ENCODE results near the gene BZW2. TPM values are rescaled to one million over a fixed set of nuclear protein-coding genes. Genes with fewer than 3 reads are reported as not detected.

The BZW2 gene
- total and polyA plus RNA-seq, 8 donors: 25.5 to 110 (median 67.3) TPM

GRCh38 chr7:16742547-16742946, 96.6 kb downstream of the BZW2 start:
- 68 to 100% (median 95%) methylated on average over 3 of the region's 3 CpGs for WGBS, 5 donors
- Histone ChIP-seq H3K36me3 (no peaks in the 10 kb centered on the region), H3K27me3 (no peaks in the 10 kb centered on the region), H3K9me3 (no peaks in the 10 kb centered on the region), H3K27ac (peak overlapping the region in 1 of 5 donors; percentile 33), H3K4me3 (no peak overlapping the region), H3K4me1 (peaks cover 0 to 26% (median 9%) of the 10 kb centered on the region in 4 donors)
- DNase-seq: no peak
- intact Hi-C loops (cut with DNase I; ENCODE audit: low total_unique reads): no loop called here
- TF ChIP-seq CTCF (IDR thresholded peaks at IDR 0.05) (no peak), EP300 (IDR thresholded peaks at IDR 0.05) (no peak)

- intact Hi-C loops (cut with DNase I; ENCODE audit: low total_unique reads): no loop called here
- Histone ChIP-seq H3K27ac (peak overlapping the region in 2 of 5 donors; percentile 10 to 33), H3K4me1 (peaks cover 0 to 26% (median 9%) of the 10 kb centered on the region in 4 donors), H3K9me3 (no peaks in the 10 kb centered on the region), H3K36me3 (no peaks in the 10 kb centered on the region), H3K4me3 (no peak overlapping the region), H3K27me3 (no peaks in the 10 kb centered on the region)
- TF ChIP-seq CTCF (IDR thresholded peaks at IDR 0.05): no peak
- TF ChIP-seq POLR2AphosphoS5 (IDR thresholded peaks at IDR 0.05): no peak
- no peak for TF ChIP-seq EP300 (IDR thresholded peaks at IDR 0.05)
- TF ChIP-seq POLR2A (IDR thresholded peaks at IDR 0.05): no peak
- WGBS, 5 donors: 12 to 32% (median 21%) methylated on average over 4 of the region's 4 CpGs
- no peak for DNase-seq
Observed at GRCh38 chr7:16743236-16743635, 97.3 kb downstream of the BZW2 start.

GRCh38 chr7:16744518-16745250, 98.7 kb downstream of the BZW2 start:
- intact Hi-C loops (cut with DNase I; ENCODE audit: low total_unique reads): no loop called here
- DNase-seq: no peak
- H3K4me3 ChIP-seq: no peak overlapping the region
- 78 to 89% (median 83%) methylated on average over 6 of the region's 6 CpGs for WGBS, 5 donors
- H3K9me3 ChIP-seq: no peaks in the 10 kb centered on the region
- H3K36me3 ChIP-seq: no peaks in the 10 kb centered on the region
- H3K27me3 ChIP-seq: no peaks in the 10 kb centered on the region
- TF ChIP-seq POLR2A (IDR thresholded peaks at IDR 0.05) (no peak), POLR2AphosphoS5 (IDR thresholded peaks at IDR 0.05) (no peak), CTCF (IDR thresholded peaks at IDR 0.05) (no peak), EP300 (IDR thresholded peaks at IDR 0.05) (no peak)
- H3K4me1 ChIP-seq: peaks cover 0 to 26% (median 9%) of the 10 kb centered on the region in 4 donors
- H3K27ac ChIP-seq: peak overlapping the region in 1 of 5 donors; percentile 33

- no peaks in the 10 kb centered on the region for H3K36me3 ChIP-seq
- intact Hi-C loops (cut with DNase I; ENCODE audit: low total_unique reads): no loop called here
- H3K27me3 ChIP-seq: no peaks in the 10 kb centered on the region
- H3K4me1 ChIP-seq: peaks cover 0 to 21% (median 9%) of the 10 kb centered on the region in 4 donors
- WGBS, 5 donors: 23 to 55% (median 42%) methylated on average over 2 of the region's 2 CpGs
- no peak overlapping the region for H3K27ac ChIP-seq
- no peak overlapping the region for H3K4me3 ChIP-seq
- H3K9me3 ChIP-seq: no peaks in the 10 kb centered on the region
- DNase-seq: no peak
- no peak for TF ChIP-seq CTCF (IDR thresholded peaks at IDR 0.05)
- TF ChIP-seq EP300 (IDR thresholded peaks at IDR 0.05): no peak
- no peak for TF ChIP-seq POLR2AphosphoS5 (IDR thresholded peaks at IDR 0.05)
- TF ChIP-seq POLR2A (IDR thresholded peaks at IDR 0.05): no peak
Observed at GRCh38 chr7:16745645-16746044, 99.7 kb downstream of the BZW2 start.

Data from stomach (tissue), 9 donors.